NCI-H2107 treated with DMSO at 0.1 percent for 48 hours (cell line): ENCODE results near the gene SLC46A2.

Experiments
- DNase-seq: peaks from one replicate; lab custom pipeline; 2025; ENCODE audit not compliant: unreplicated experiment; lab: John Stamatoyannopoulos, UW

Gene SLC46A2

DNA sequence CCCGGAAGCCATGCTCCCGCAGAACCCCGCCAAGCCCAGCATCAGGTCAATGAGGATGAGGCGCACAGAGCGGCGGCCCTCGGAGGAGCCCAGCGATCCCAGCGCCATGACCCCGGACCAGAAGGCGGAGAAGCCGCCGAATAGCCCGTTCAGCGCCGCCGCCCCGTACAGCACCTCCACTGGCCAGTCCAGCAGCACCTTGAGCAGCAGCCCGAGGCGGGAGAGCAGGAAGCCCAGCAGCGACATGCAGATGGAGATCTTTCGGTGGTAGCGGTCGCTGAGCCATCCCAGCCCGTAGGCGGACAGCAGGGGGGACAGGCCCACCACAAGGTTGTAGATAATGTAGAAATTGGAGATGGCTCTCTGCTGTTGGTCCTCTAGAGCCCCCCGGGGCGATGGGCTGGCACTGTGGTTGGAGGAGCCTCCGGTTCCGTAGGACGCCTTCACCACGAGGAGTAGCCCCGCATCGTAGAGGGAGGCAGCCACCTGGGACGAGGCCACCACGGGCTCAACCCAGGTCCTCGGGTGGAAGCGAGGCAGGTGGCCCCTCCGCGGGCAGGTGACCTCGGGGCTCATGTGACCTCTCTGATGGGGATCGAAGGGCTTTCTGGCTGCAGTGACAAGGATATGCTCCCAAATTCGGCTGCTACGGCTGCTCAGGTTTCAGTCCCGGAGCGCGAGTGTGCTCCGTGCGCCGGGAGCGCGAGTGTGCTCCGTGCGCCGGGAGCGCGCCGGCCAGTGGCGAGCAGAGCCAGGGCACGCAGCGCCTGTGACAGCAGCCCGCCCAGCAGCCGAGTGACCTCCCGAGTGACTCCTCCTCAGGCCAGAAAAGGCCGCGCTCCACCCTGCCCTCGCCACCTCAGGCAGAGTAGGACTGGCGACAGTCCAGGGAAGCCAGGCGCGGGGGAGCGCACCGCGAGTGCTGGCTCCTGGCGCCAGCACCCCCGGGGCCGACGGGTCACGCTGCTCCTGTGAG, at the start of gene SLC46A2:
SLC46A2 (minus strand) TSS at position 771 of the 976 bp plus-strand sequence; CDS start at position 576, 195 bp downstream.
- DNase-seq, result no peak

DNA sequence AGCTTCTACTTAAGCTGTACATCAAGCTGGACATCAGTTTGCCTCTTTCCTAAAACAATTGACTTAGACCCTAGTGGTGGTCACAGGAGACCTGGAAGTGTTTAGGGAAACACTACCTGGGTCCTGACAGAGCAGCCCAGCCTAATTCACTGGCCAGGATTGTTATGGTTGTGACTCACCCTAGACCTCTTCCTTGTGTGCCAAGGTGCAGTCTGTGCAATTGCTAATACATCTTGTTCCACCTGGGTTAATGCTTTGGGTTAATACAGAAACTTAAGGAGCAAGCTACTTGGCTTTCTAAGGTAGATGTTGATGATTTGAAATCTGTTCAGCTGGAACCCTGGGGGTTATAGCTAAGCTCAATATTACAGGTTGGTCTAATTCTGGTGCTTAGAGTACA, 48.7 kb upstream of the SLC46A2 start:
- DNase-seq, result no peak

- no peak for DNase-seq
These were observed 43.0 kb upstream of the SLC46A2 start for GRCh38 chr9:112933696-112934095.

GRCh38 chr9:112925058-112925641, 34.5 kb upstream of the SLC46A2 start:
- DNase-seq, result no peak

- no peak for DNase-seq
These were observed 30.9 kb upstream of the SLC46A2 start for GRCh38 chr9:112921549-112921948.

DNA sequence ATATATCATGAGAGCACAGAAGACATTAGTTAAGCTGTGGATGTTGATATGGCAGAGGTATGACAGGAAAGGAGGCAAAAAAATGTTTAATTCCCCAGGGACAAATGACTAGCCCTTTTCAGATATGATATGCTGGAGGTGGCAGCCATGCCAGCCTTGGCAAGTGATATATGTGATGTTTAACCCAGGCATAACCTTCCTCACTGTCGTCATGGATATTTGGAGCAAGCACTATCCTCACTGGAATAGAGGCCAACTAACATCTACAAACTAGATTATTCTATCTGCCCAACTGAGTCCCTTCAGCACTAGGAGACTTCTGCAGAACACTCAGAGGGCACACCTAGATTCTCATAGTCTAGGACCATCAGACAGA, 27.3 kb upstream of the SLC46A2 start:
- no peak for DNase-seq

- no peak for DNase-seq
These were observed 26.6 kb upstream of the SLC46A2 start for GRCh38 chr9:112917047-112917986.

GRCh38 chr9:112914524-112914923, 23.8 kb upstream of the SLC46A2 start:
- DNase-seq, result no peak

GRCh38 chr9:112913326-112913725, 22.6 kb upstream of the SLC46A2 start:
- DNase-seq, result no peak

DNA sequence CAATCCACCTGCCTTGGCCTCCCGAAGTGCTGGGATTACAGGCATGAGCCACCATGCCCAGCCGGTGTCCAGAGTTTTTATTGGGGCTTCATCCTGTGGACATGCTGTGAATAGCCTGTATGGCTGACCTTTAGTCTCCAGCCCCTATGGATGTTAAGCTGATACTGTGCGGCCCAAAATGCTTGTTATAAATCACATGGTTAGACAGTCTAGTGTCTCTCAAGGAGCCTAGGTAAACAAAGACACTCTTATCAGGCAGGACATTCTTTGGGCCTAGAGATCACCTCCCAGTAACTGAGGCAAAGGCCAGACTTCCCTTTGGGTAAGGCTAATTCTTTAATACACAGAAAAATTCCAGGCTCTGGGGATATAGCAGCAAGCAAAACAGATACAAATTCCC, 22.0 kb upstream of the SLC46A2 start:
- DNase-seq, result no peak

GRCh38 chr9:112911736-112912135, 21.1 kb upstream of the SLC46A2 start:
- DNase-seq, result no peak

- DNase-seq, result no peak
These were observed 14.4 kb upstream of the SLC46A2 start for GRCh38 chr9:112905084-112905483.

GRCh38 chr9:112900901-112901300, 10.2 kb upstream of the SLC46A2 start:
- DNase-seq, result no peak

- no peak for DNase-seq
These were observed 9.8 kb upstream of the SLC46A2 start for GRCh38 chr9:112900488-112900887.

DNA sequence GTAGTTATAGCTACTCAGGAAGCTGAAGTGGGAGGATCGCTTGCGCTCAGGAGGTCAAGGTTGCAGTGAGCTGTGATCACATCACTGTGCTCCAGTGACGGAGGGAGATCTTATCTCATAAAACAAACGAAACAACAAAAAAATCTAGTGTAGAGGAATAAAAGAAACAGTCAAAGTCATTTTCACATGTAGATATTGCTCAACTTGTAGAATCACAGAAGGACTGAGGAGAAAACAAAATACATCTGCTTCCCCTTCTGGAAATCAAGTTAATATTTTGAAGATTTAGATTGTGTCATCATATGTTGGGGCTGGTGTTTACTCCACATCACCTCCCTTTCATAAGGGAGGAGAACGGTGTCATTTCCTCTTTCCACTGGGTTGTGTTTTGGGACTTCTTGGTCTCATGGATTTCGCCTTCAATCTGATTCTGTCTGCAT, 8.2 kb upstream of the SLC46A2 start:
- DNase-seq, result no peak

GRCh38 chr9:112896131-112896530, 5.5 kb upstream of the SLC46A2 start:
- DNase-seq, result no peak

DNA sequence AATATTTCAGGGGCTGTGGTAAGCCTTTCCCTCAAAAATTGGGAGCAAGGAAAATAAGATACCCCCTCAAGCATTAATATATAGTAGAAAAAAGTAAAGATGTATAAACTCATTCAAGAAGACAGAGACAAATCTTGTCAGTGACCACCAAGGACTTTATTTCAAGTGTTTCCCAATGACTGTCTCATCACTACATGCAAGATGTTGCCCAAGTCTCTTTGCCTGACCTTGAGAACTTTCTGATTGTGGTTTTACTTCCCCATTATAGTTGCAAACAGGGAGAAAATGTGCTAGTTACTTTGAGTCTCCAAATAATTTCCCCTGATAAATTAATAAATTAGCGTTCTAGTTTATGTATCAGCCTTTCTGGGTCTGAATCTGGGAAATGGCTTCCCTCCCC, 4.0 kb upstream of the SLC46A2 start:
- DNase-seq, result no peak

GRCh38 chr9:112894041-112894440, 3.4 kb upstream of the SLC46A2 start:
- DNase-seq, result no peak

DNA sequence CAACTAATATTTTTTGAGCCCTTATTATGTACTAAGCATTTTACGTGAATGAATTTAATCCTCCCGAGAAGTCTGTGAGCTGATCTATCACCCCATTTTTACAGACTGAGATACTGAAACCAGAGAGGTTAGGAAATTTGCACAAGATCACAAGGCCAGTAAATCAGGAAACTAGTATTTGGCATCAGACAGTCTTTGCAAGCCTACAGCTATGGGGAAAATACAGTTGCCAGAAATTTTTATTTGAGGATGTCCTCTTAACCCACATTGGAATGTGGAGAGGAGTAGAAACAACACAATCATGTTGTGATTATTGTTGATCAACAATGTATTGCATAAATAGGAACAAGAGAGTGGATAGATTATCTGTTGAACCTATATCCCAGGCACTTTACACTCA, 2.3 kb upstream of the SLC46A2 start:
- DNase-seq, result no peak

DNA sequence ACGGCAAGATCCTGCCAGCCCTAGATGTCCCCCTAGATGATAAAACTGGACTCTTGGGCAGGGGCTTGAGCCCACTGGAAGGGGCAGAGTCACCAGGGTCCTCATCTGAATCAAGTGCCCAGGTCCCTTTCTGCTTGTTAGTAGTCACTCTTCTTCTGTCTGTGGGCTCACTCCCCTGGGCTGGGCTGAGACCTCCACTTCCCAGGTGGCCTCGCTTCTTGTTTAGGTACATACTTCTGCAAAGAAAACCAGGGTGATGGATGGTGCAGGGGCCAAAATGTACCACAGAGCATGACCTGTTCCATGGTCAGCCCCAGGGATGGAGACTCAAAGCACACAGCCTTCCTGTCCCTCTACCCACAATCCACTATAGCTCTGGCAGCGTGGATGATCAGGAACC, 845 bp upstream of the SLC46A2 start:
- no peak for DNase-seq

- no peak for DNase-seq
These were observed 3.3 kb downstream of the SLC46A2 start for GRCh38 chr9:112887381-112887780.
